Central memory CD8-positive, alpha-beta T cell (primary cell): ENCODE measurements around the gene DPP6.
"Not testable (repeated sequence)": the region's sequence is repeated elsewhere in the genome, so short reads cannot be mapped to it uniquely, and the experiment has no call there.

Experiments used
- ATAC-seq: fragments of 150-1000 bp; cut with Tn5 transposase; replicated peaks from 2 replicates; pipeline ENCODE4 v1.10.0; 2022; ENCODE audit warnings: mild to moderate bottlenecking, moderate FRiP score, moderate number of reproducible peaks; ENCODE audit not compliant: poor library complexity, severe bottlenecking; ENCODE audit errors: extremely low read depth
- DNase-seq, 2 donors: peaks; one replicate each; pipeline ENCODE4 v3.0.0; 2021; ENCODE audit warnings: low spot score in 2 of 2
- H3K27ac Mint-ChIP-seq: one replicate; pipeline ENCODE4 v1.8.0; 2022; ENCODE audit warnings: low read depth, mild to moderate bottlenecking, moderate library complexity, mixed read lengths
- H3K27me3 Mint-ChIP-seq: one replicate; pipeline ENCODE4 v1.8.0; 2022; ENCODE audit warnings: mixed read lengths
- H3K36me3 Mint-ChIP-seq: one replicate; pipeline ENCODE4 v1.8.0; 2022; ENCODE audit warnings: mild to moderate bottlenecking, moderate library complexity, mixed read lengths; ENCODE audit not compliant: insufficient read depth
- H3K4me1 Mint-ChIP-seq: one replicate; pipeline ENCODE4 v1.8.0; 2022; ENCODE audit warnings: mixed read lengths
- H3K4me3 Mint-ChIP-seq: one replicate; pipeline ENCODE4 v1.8.0; 2022; ENCODE audit warnings: mild to moderate bottlenecking, moderate library complexity, mixed read lengths
- H3K9me3 Mint-ChIP-seq: one replicate; pipeline ENCODE4 v1.8.0; 2022; ENCODE audit warnings: mixed read lengths

Gene DPP6

DNA sequence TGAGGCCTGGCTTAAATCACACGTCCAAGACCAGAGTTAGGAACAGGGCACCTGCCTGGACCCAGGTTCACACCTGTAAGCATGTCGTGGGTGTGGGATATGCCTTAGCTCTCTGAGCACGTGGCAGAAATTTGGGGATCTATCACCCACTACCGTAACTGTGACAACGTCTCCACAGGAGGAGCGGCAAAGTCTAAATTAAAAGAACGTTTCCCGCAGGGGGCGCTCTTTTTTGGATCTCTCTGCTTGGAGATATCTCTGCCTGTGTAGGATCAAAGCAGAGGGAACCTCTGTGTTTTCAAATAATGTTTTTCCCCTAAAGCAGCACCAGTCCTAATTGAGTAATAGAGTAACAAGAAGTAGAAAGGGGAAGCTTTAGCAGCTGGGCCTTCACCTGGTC, 43.0 kb downstream of the DPP6 start:
- not testable (repeated sequence) for H3K27ac Mint-ChIP-seq, H3K27me3 Mint-ChIP-seq, DNase-seq, H3K9me3 Mint-ChIP-seq, H3K4me3 Mint-ChIP-seq, H3K4me1 Mint-ChIP-seq, H3K36me3 Mint-ChIP-seq, ATAC-seq

DNA sequence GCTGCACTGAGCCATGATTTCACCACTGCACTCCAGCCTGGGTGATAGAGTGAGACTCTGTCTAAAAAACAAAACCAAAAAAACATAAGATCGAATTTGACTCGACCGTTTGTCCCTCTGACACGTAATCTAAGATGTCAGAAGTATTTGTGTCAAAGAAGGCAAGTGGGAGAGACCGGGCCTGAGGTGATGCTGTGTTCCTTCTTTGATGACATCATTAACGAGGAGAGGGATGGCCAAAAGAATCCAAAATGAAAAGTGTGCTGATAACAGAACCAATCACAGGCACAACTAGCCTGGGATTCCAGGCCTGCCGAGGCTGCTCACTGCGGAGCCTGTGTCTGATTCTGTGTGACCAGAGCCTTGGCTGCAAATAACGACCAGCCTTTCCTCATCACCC, 52.9 kb downstream of the DPP6 start:
- not testable (repeated sequence) for H3K4me3 Mint-ChIP-seq, H3K27ac Mint-ChIP-seq, H3K4me1 Mint-ChIP-seq, H3K27me3 Mint-ChIP-seq, H3K36me3 Mint-ChIP-seq, DNase-seq, H3K9me3 Mint-ChIP-seq, ATAC-seq

DNA sequence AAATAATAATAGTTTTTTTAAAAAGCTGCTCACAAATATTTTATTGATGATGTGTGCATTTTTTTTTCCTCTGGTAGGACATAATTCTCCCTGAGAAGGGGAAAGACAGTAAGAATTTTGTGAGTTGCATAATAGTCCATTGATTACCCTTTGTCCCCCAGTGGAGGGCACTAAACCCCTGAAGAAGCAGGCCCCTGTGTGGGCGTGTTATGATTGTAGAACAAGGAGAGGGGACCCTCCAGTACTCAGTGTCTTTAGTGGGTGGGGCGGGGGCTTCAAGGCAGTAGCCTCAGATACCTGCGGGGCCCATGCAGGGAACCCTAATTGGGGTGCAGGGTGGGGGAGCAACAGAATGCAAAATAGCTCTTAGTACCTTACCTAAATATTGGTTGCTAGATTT, 57.4 kb downstream of the DPP6 start:
- H3K4me1 Mint-ChIP-seq, H3K27me3 Mint-ChIP-seq, H3K27ac Mint-ChIP-seq, H3K36me3 Mint-ChIP-seq, H3K9me3 Mint-ChIP-seq, ATAC-seq, H3K4me3 Mint-ChIP-seq, DNase-seq: not testable (repeated sequence)

DNA sequence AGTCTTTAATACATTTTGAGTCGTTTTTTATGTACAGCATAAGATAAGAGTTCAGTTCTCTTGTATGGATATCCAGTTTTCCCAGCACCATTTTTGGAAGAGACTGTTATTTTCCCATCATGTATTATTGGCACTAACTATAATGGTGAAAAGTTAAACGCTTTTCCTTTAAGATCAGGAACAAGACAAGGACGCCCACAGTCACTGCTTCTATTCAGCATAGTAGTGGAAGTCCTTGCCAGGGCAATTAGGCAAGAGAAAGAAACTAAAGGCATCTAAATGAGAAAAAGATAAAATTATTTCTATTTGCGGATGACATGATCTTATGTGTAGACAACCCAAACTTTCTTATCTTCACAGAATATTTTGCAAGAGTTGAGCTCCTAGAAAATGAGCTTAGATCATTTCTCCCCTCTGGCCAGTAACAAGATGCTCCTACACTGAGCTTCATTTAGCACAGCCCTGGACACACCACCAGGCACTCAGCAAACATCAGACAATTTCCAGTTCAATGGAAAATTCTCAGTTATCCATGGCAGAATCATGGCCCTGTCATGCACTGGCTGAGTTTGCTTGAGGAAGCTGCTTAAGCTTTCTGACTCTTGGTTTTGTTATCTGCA, 61.6 kb downstream of the DPP6 start:
- DNase-seq, ATAC-seq, H3K36me3 Mint-ChIP-seq, H3K27ac Mint-ChIP-seq, H3K4me3 Mint-ChIP-seq, H3K4me1 Mint-ChIP-seq, H3K27me3 Mint-ChIP-seq: not testable (repeated sequence)
- peaks cover 11% of the 10 kb centered on the region for H3K9me3 Mint-ChIP-seq

DNA sequence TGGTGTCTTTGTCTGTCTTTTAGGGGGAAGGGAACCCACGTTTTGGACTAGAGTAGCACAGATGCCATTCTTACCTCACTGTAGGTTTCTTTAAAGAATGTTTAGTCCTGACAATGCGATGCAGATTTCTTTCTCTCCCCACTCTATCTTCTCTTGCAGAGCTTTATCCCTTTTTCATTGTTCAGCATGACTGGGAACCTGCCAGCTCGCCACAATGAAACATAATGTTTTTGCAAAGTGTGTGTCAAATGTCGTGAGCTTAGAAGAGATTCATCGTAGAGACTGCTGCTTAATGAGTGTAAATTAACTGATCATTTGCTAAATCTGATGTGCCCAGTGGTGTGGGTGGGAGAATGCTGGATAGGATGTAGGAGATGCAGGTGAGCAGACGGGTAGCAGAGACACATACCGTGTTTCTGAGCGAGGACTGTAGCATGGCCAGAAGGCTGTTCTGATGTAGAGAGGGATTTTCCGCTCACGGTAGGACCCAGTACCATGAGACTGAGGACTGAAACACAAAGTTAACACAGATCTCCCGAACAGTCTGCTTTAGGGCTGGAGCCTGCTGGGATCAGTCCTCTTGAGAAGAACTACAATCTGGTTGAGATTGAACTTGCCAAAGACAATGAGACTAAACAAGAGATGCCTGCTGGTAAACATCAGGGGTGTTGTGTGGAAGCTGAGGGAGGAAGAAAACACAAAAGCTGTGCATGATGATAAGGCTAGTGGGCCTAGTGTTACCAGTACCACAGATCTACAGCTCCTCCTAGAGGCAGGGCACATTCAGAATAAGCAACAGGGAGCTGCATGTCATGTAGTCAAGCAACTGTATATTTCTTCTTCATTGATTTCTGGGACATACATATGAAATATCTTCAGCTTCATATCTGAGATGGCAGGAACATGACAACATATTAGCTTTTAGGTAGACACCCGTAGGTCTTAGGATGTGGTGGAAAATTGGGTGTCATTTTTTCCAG, 65.5 kb downstream of the DPP6 start:
- not testable (repeated sequence) for DNase-seq, H3K27me3 Mint-ChIP-seq, H3K27ac Mint-ChIP-seq, ATAC-seq, H3K4me1 Mint-ChIP-seq, H3K36me3 Mint-ChIP-seq, H3K4me3 Mint-ChIP-seq
- peaks cover 13% of the 10 kb centered on the region for H3K9me3 Mint-ChIP-seq

DNA sequence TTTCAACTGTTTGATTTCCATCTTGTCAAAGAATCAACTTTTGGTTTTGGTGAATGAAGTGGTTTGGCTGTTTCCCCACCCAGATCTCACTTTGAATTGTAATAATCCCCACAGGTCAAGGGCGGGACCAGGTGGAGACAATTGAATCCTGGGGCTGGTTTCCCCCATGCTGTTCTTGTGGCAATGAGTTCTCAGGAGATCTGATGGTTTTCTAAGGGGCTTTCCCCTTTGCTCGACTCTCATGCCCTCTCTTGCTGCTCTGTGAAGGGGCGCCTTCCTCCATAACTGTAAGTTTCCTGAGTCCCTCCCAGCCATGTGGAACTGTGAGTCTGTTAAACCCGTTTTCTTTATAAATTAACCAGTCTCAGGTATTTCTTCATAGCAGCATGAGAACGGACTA, 68.6 kb downstream of the DPP6 start:
- not testable (repeated sequence) for ATAC-seq, H3K27me3 Mint-ChIP-seq, H3K4me1 Mint-ChIP-seq, DNase-seq, H3K4me3 Mint-ChIP-seq, H3K36me3 Mint-ChIP-seq, H3K27ac Mint-ChIP-seq
- H3K9me3 Mint-ChIP-seq: peaks cover 16% of the 10 kb centered on the region

DNA sequence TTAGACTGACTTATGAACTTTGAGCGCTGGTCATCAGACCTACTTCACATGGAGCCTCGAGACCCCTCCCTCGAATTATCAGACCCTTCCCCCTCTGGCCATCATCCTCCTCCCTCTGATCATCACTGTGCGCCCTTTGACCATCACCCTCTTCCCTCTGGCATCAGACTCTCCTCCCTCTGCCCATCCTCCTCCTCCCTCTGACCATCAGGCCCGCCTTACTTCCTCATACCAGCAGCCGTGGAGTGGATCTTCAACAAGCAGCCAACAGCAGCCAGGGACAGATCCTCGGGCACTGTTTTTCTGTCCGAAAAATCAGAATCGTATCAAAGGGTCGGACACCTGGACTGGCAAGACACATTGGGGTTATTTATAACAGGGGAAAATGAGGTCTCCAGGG, 70.5 kb downstream of the DPP6 start:
- peaks cover 11% of the 10 kb centered on the region for H3K9me3 Mint-ChIP-seq
- not testable (repeated sequence) for H3K4me1 Mint-ChIP-seq, DNase-seq, H3K4me3 Mint-ChIP-seq, H3K36me3 Mint-ChIP-seq, H3K27ac Mint-ChIP-seq, H3K27me3 Mint-ChIP-seq, ATAC-seq

DNA sequence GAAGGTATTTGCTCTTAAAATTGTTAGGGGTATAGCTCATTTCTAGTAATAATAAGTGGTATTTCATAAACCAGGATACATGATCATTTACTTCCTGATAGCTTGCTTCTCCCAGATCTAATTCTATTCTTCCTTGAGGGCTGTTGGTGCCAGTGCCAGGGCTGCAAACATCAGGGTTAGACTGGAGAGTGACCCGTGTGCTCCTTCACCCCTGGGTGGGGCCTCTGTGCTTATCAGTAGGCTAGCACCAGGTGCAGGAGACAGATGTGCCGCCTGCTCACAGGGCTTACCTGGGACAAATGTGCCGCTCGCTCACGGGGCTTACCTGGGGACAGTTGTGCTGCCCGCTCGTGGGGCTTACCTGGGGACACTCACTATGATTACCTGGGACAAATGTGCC, 71.2 kb downstream of the DPP6 start:
- not testable (repeated sequence) for ATAC-seq, H3K27me3 Mint-ChIP-seq, DNase-seq, H3K27ac Mint-ChIP-seq, H3K36me3 Mint-ChIP-seq, H3K4me3 Mint-ChIP-seq, H3K4me1 Mint-ChIP-seq
- peaks cover 11% of the 10 kb centered on the region for H3K9me3 Mint-ChIP-seq

DNA sequence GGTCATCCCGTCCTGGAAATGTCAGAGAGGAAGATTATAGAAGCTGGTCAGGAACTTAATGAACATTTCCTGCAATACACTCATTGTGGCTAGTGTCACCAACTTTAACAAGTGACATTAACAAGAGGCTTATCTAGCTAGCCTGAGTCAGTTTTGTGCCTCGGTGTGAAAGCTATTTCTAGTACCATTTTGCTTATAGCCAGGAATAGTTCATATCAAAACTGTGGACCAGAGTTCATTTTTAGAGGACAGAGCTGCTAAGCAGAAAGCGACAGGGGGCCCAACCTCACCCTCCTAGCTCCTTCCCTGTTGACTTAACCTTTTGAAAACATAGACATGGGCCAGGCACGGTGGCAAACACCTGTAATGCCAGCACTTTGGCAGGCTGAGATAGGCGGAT, 76.9 kb downstream of the DPP6 start:
- H3K27ac Mint-ChIP-seq, H3K36me3 Mint-ChIP-seq, DNase-seq, H3K4me1 Mint-ChIP-seq, ATAC-seq, H3K9me3 Mint-ChIP-seq, H3K4me3 Mint-ChIP-seq, H3K27me3 Mint-ChIP-seq: not testable (repeated sequence)

DNA sequence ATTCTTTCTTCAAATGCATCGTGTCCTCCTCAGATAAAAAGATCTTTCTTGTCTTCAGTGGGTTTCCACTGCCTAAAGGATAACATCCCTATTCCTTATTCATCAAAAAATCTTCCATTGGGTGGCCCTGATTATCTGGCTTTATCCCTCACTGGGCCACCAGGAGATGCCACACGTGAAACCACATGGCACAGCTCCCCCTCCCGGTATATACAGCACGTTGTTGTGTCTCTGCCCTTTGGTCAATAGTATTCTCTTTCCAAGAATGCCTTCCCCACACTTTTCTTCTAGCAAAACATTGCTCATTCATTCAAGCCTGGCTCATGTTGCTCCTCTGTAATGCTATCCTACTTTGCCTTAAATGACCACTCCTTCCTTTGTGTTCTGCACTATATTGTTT, 80.4 kb downstream of the DPP6 start:
- H3K27me3 Mint-ChIP-seq, H3K27ac Mint-ChIP-seq, H3K4me1 Mint-ChIP-seq, ATAC-seq, DNase-seq, H3K4me3 Mint-ChIP-seq, H3K36me3 Mint-ChIP-seq: not testable (repeated sequence)
- H3K9me3 Mint-ChIP-seq: peaks cover 11% of the 10 kb centered on the region

DNA sequence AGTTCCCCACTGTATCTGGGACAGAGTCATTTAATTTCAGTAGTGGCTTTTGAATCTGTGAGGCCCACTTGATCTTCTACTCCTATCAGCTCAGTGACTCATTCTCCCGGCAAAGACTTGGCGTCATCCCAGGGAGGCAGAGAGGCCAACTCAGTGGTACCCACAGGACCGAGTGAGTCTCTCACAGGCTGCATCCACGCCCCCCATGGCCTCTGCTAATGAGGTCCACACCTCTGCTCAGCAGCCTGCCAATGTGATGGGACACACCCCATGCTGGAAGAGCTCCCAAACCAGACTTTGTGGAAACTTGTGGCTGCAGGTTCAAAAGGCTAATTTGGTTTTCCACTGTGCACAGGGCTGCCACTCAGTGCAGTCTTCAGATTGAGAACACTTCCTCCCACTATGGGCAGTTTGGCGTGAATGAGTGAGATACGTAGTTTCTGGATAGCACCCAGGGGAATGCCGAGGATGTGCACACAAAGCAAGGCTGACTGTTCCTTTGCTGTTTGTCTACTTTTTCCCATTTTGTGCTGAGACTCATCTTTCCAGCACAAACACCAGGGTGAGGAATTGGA, 81.6 kb downstream of the DPP6 start:
- ATAC-seq, H3K4me1 Mint-ChIP-seq, H3K4me3 Mint-ChIP-seq, DNase-seq, H3K27ac Mint-ChIP-seq, H3K36me3 Mint-ChIP-seq, H3K27me3 Mint-ChIP-seq: not testable (repeated sequence)
- peaks cover 11% of the 10 kb centered on the region for H3K9me3 Mint-ChIP-seq

DNA sequence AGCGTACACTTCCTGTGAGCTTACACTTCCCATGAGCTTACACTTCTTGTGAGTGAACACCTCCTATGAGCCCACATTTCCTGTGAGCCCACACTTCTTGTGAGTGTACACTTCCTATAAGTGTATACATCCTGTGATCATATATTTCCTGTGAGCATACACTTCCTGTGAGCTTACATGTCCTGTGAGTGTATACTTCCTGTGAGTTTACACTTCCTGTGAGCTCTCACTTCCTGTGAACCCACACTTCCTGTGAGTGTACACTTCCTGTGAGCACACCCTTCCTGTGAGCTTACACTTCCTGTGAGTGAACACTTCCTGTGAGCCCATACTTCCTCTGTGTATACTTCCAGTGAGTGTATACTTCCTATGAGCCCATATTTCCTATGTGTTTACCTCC, 82.5 kb downstream of the DPP6 start:
- H3K27me3 Mint-ChIP-seq, DNase-seq, H3K4me3 Mint-ChIP-seq, ATAC-seq, H3K4me1 Mint-ChIP-seq, H3K27ac Mint-ChIP-seq, H3K36me3 Mint-ChIP-seq: not testable (repeated sequence)
- peaks cover 11% of the 10 kb centered on the region for H3K9me3 Mint-ChIP-seq

DNA sequence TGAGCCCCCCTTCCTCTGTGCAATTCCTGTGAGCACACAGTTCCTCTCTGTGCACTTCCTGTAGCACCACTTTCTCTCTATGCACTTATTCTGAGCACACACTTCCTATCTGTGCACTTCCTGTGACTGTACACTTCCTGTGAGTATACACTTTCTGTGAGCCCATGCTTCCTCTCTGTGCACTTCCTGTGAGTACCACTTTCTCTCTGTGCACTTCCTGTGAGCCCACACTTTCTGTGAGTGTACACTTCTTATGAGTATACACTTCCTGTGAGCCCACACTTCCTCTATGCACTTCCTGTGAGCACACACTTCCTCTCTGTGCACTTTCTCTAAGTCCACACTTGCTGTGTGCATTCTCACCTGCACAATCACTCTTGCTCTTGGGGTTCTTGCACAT, 83.4 kb downstream of the DPP6 start:
- H3K4me3 Mint-ChIP-seq, H3K36me3 Mint-ChIP-seq, H3K27ac Mint-ChIP-seq, DNase-seq, ATAC-seq, H3K4me1 Mint-ChIP-seq, H3K27me3 Mint-ChIP-seq: not testable (repeated sequence)
- peaks cover 11% of the 10 kb centered on the region for H3K9me3 Mint-ChIP-seq
